ENCODE data around the gene TMEM92. TPM values are rescaled to one million over a fixed set of nuclear protein-coding genes. Genes with fewer than 3 reads are reported as not detected.
"Not testable (repeated sequence)": the region's sequence is repeated elsewhere in the genome, so short reads cannot be mapped to it uniquely, and the experiment has no call there.

The TMEM92 gene
- total and polyA plus RNA-seq, 3 experiments from 2014 or later: not detected

GRCh38 chr17:50290933-50291332, 16.7 kb downstream of the TMEM92 start:
- CTCF ChIA-PET: interaction anchor here (1.4 to 8.5 kb wide), 2 partner anchors 90 to 198 kb away, joined by 5 to 82 read pairs; partner anchors contain the start of gene COL1A1
- H3K4me1 ChIP-seq (ENCODE audit: insufficient read depth, low read length): no peaks in the 10 kb centered on the region

DNA sequence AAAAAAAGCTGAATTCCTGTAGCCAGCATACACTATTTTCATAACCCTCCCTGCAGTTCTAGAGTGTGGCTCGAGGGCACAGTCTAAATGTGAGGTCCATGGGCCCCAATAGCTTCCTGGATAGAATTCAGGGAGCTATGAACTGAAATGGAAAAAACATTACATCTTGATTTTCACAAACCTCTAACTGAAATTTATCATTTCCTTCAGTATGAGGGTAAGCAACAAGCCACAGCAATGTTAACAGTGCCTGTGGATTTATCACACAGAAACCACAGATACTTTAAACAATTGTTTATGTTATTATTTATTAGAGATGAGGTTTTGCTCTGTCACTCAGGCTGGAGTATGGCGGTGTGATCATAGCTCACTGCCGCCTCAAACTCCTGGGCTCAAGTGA, 18.2 kb downstream of the TMEM92 start:
- Mint-ChIP-seq H3K9me3 (no peaks in the 10 kb centered on the region), H3K36me3 (no peaks in the 10 kb centered on the region), H3K4me3 (no peak overlapping the region), H3K4me1 (no peaks in the 10 kb centered on the region), H3K27ac (no peak overlapping the region), H3K27me3 (peaks cover 25 to 38% of the 10 kb centered on the region in 2 donors)
- Histone ChIP-seq H3K27ac (ENCODE audit: low read depth, low read length) (no peak overlapping the region), H3K4me1 (ENCODE audit: insufficient read depth, low read length) (no peaks in the 10 kb centered on the region), H3K27me3 (ENCODE audit: insufficient read depth, low read length, poor library complexity, severe bottlenecking) (peaks cover 9% of the 10 kb centered on the region), H3K9me3 (ENCODE audit: low read length) (no peaks in the 10 kb centered on the region), H3K36me3 (ENCODE audit: insufficient read depth, low read length) (no peaks in the 10 kb centered on the region), H3K4me3 (ENCODE audit: low read length) (no peak overlapping the region)
- POLR2A ChIA-PET: no interaction called here
- no peak for DNase-seq
- CTCF ChIA-PET: interaction anchor here (1.4 to 8.5 kb wide), 2 partner anchors 91 to 199 kb away, joined by 5 to 82 read pairs; partner anchors contain the start of gene COL1A1

More at GRCh38 chr17:50290933-50291332, 16.7 kb downstream of the TMEM92 start:
- Mint-ChIP-seq H3K9me3 (no peaks in the 10 kb centered on the region), H3K4me1 (no peaks in the 10 kb centered on the region), H3K27ac (no peak overlapping the region), H3K4me3 (no peak overlapping the region), H3K27me3 (peaks cover 26 to 46% of the 10 kb centered on the region in 2 donors), H3K36me3 (no peaks in the 10 kb centered on the region)
- H3K4me3 ChIP-seq (ENCODE audit: low read length): no peak overlapping the region
- no peaks in the 10 kb centered on the region for H3K9me3 ChIP-seq (ENCODE audit: low read length)
- POLR2A ChIA-PET: no interaction called here
- no peaks in the 10 kb centered on the region for H3K36me3 ChIP-seq (ENCODE audit: insufficient read depth, low read length)
- H3K27ac ChIP-seq (ENCODE audit: low read depth, low read length): no peak overlapping the region
- peaks cover 9% of the 10 kb centered on the region for H3K27me3 ChIP-seq (ENCODE audit: insufficient read depth, low read length, poor library complexity, severe bottlenecking)
- no peak for DNase-seq

DNA sequence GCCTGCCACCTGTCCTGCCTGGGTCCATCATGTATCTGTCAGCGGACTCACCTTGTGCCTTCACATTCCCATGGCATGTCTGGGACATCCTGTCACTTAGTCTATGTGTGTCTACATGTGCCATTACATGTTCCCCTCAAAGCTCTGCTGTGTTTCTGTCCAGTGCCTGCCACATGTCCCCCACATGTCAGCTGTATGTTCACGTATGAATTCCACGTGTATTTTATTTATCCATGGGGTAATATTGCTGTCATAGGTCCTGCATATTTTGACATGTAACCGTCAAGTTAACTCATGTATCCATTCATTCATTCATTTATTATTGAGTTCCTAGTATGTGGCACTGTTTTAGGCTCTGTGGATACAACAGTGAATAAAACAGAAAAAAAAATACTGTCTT, 20.8 kb downstream of the TMEM92 start:
- Histone ChIP-seq H3K27me3 (ENCODE audit: insufficient read depth, low read length, poor library complexity, severe bottlenecking) (peaks cover 9% of the 10 kb centered on the region), H3K4me3 (ENCODE audit: low read length) (no peak overlapping the region), H3K4me1 (ENCODE audit: insufficient read depth, low read length) (no peaks in the 10 kb centered on the region), H3K36me3 (ENCODE audit: insufficient read depth, low read length) (no peaks in the 10 kb centered on the region), H3K9me3 (ENCODE audit: low read length) (no peaks in the 10 kb centered on the region), H3K27ac (ENCODE audit: low read depth, low read length) (no peak overlapping the region)
- no peak for DNase-seq
- Mint-ChIP-seq H3K4me1 (no peaks in the 10 kb centered on the region), H3K9me3 (no peaks in the 10 kb centered on the region), H3K27ac (no peak overlapping the region), H3K4me3 (no peak overlapping the region), H3K36me3 (no peaks in the 10 kb centered on the region), H3K27me3 (peaks cover 15 to 24% of the 10 kb centered on the region in 2 donors)
- ChIA-PET POLR2A (no interaction called here), CTCF (interaction anchor here (1.1 to 8.5 kb wide), 2 partner anchors 21 to 94 kb away, joined by 3 to 82 read pairs; partner anchors contain the start of gene COL1A1)

DNA sequence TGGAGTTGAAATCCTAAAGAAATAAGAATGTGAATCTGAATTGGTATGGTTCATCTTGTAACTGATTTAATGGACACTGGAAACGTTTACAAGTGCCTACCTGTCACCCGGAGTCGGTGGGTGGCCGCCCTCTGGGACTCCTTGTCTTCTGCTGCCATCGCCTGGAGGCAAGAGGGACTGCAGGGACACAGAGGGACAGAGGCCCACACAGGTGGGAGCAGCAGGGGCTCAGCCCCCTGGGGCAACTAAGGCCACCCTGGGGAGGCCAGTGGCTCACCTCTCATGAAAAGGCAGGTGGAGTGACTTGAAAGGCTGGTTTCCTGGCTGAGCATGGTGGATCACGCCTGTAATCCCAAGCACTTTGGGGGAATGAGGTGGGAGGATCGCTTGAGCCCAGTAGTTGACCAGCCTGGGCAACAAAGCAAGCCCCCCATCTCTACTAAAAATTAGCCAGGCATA, 23.2 kb downstream of the TMEM92 start:
- Mint-ChIP-seq H3K4me3 (no peak overlapping the region), H3K27ac (peak overlapping the region in 1 of 8 donors; percentile 43), H3K36me3 (no peaks in the 10 kb centered on the region), H3K9me3 (no peaks in the 10 kb centered on the region), H3K27me3 (peaks cover 12 to 19% of the 10 kb centered on the region in 2 donors), H3K4me1 (no peaks in the 10 kb centered on the region)
- Histone ChIP-seq H3K27me3 (ENCODE audit: insufficient read depth, low read length, poor library complexity, severe bottlenecking) (peaks cover 9% of the 10 kb centered on the region), H3K27ac (ENCODE audit: low read depth, low read length) (no peak overlapping the region), H3K4me1 (ENCODE audit: insufficient read depth, low read length) (no peaks in the 10 kb centered on the region), H3K36me3 (ENCODE audit: insufficient read depth, low read length) (no peaks in the 10 kb centered on the region), H3K9me3 (ENCODE audit: low read length) (no peaks in the 10 kb centered on the region), H3K4me3 (ENCODE audit: low read length) (no peak overlapping the region)
- CTCF ChIA-PET: interaction anchor here (0.6 to 8.5 kb wide), 17 partner anchors 11 to 272 kb away, joined by 3 to 82 read pairs (median 4); partner anchors contain the start of genes COL1A1 and PDK2
- DNase-seq: peak; percentile 65 to 84 (median 66)
- POLR2A ChIA-PET: no interaction called here

DNA sequence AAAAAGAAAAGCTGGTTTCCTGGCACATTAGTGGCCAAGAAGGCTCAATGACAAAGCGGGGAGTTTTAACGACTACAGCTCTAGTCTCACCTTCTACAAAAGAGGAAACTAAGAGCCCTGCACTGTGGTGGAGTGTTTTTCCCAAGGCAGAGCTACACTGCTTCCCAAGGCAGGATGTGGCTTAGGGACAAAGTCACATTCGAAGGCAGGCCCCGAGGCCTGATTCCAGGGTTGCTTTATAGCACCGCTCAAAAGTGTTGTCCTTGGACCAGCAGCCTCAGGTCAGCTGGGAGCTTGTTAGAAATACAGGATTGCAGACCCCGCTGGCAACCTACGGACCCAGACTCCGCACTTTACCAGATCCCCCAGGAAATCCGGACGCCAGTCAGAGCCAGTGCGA, 23.8 kb downstream of the TMEM92 start:
- Mint-ChIP-seq H3K27ac (no peak overlapping the region), H3K4me1 (no peaks in the 10 kb centered on the region), H3K4me3 (no peak overlapping the region), H3K9me3 (no peaks in the 10 kb centered on the region), H3K27me3 (peaks cover 12 to 19% of the 10 kb centered on the region in 2 donors), H3K36me3 (no peaks in the 10 kb centered on the region)
- DNase-seq: no peak
- ChIA-PET CTCF (interaction anchor here (0.6 to 8.5 kb wide), 12 partner anchors 10 to 272 kb away, joined by 3 to 82 read pairs (median 4); partner anchors contain the start of genes COL1A1 and PDK2), POLR2A (interaction anchor here (0.6 kb wide), 1 partner anchor 300 kb away, joined by 3 read pairs; no protein-coding TSS in a partner anchor)
- Histone ChIP-seq H3K27ac (ENCODE audit: low read depth, low read length) (no peak overlapping the region), H3K4me3 (ENCODE audit: low read length) (no peak overlapping the region), H3K36me3 (ENCODE audit: insufficient read depth, low read length) (no peaks in the 10 kb centered on the region), H3K4me1 (ENCODE audit: insufficient read depth, low read length) (no peaks in the 10 kb centered on the region), H3K27me3 (ENCODE audit: insufficient read depth, low read length, poor library complexity, severe bottlenecking) (peaks cover 9% of the 10 kb centered on the region), H3K9me3 (ENCODE audit: low read length) (no peaks in the 10 kb centered on the region)

- H3K27me3 ChIP-seq (ENCODE audit: insufficient read depth, low read length, poor library complexity, severe bottlenecking): no peaks in the 10 kb centered on the region
- H3K4me3 Mint-ChIP-seq: no peak overlapping the region
- H3K9me3 ChIP-seq (ENCODE audit: low read length): no peaks in the 10 kb centered on the region
- no peaks in the 10 kb centered on the region for H3K36me3 ChIP-seq (ENCODE audit: insufficient read depth, low read length)
- H3K27ac Mint-ChIP-seq: no peak overlapping the region
- H3K27ac ChIP-seq (ENCODE audit: low read depth, low read length): no peak overlapping the region
- ChIA-PET POLR2A (no interaction called here), CTCF (interaction anchor here (1.5 kb wide), 1 partner anchor 100 kb away, joined by 7 read pairs; no protein-coding TSS in a partner anchor)
- peaks cover 13 to 26% of the 10 kb centered on the region in 2 donors for H3K27me3 Mint-ChIP-seq
- DNase-seq: no peak
- H3K4me3 ChIP-seq (ENCODE audit: low read length): no peak overlapping the region
- no peaks in the 10 kb centered on the region for H3K36me3 Mint-ChIP-seq
- H3K4me1 ChIP-seq (ENCODE audit: insufficient read depth, low read length): no peaks in the 10 kb centered on the region
- no peaks in the 10 kb centered on the region for H3K9me3 Mint-ChIP-seq
- H3K4me1 Mint-ChIP-seq: no peaks in the 10 kb centered on the region
Measured at GRCh38 chr17:50299776-50300175, 25.5 kb downstream of the TMEM92 start.

DNA sequence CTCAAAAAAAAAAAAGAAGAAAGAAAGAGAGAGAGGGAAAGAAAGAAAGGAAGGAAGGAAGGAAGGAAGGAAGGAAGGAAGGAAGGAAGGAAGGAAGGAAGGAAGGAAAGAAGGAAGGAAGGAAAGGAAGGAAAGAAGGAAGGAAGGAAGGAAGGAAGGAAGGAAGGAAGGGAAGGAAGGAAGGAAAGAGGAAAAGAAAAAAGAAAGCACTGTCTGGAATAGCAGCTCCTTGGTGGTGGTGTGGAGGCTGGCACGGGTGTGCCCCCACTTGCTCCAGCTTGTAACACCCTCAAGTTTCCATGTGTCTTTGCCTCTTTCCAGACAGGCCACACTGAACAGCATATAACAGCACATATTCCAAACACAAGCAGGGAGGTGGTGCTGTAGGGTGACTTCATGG, 26.6 kb downstream of the TMEM92 start:
- H3K9me3 Mint-ChIP-seq; H3K36me3 ChIP-seq (ENCODE audit: insufficient read depth, low read length); H3K4me3 Mint-ChIP-seq; H3K4me1 Mint-ChIP-seq; DNase-seq; H3K27ac Mint-ChIP-seq; H3K27me3 ChIP-seq (ENCODE audit: insufficient read depth, low read length, poor library complexity, severe bottlenecking); H3K36me3 Mint-ChIP-seq; H3K4me1 ChIP-seq (ENCODE audit: insufficient read depth, low read length); POLR2A ChIA-PET; H3K9me3 ChIP-seq (ENCODE audit: low read length); H3K4me3 ChIP-seq (ENCODE audit: low read length); H3K27ac ChIP-seq (ENCODE audit: low read depth, low read length): not testable (repeated sequence)
- peaks cover 13 to 34% of the 10 kb centered on the region in 2 donors for H3K27me3 Mint-ChIP-seq
- CTCF ChIA-PET: interaction anchor here (1.5 kb wide), 1 partner anchor 101 kb away, joined by 7 read pairs; no protein-coding TSS in a partner anchor

DNA sequence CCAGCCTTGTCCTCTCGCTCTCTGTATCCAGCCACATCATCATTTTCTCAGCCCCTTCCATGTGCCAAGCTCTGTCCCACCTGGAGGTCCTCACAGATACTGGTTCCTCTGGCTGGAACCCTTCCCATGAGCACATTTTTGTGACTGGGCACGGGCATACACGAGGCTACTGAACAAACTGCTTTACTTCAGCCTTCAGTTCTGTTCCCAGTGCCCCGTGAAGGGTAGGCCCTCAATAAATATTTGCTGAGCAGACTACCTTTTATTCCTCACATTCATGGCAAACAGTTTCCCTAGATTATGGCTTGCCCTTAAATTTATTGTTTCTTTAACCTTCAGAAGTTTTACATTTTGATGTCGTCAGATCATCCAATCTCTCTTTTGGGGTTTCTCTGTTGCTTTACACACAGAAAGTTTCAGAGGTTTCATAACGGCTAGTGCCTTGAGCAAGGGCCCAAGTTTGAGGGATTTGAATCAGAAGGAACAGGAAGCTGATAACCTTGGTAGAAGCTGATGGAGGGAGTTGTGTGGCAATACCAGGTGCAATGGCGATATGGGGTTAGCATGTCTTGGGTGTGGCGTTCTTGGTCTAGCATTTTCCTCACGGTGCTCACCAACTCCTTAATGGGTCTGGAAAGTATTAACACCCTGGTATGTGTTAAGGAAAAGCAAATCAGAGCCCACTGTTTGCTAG, 27.8 kb downstream of the TMEM92 start:
- no peak overlapping the region for H3K27ac ChIP-seq (ENCODE audit: low read depth, low read length)
- H3K4me3 ChIP-seq (ENCODE audit: low read length): no peak overlapping the region
- CTCF ChIA-PET: no interaction called here
- Mint-ChIP-seq H3K27ac (no peak overlapping the region), H3K4me3 (no peak overlapping the region), H3K4me1 (no peaks in the 10 kb centered on the region), H3K36me3 (no peaks in the 10 kb centered on the region), H3K27me3 (peaks cover 13 to 42% of the 10 kb centered on the region in 2 donors), H3K9me3 (no peaks in the 10 kb centered on the region)
- no peak for DNase-seq
- no peaks in the 10 kb centered on the region for H3K27me3 ChIP-seq (ENCODE audit: insufficient read depth, low read length, poor library complexity, severe bottlenecking)
- no peaks in the 10 kb centered on the region for H3K9me3 ChIP-seq (ENCODE audit: low read length)
- no peaks in the 10 kb centered on the region for H3K36me3 ChIP-seq (ENCODE audit: insufficient read depth, low read length)
- POLR2A ChIA-PET: no interaction called here
- no peaks in the 10 kb centered on the region for H3K4me1 ChIP-seq (ENCODE audit: insufficient read depth, low read length)

Data from CD8-positive, alpha-beta memory T cell (primary cell).